Esophagus muscularis mucosa (tissue), 4 donors: Measurements from ENCODE around the gene NUP62. TPM values are rescaled to one million over a fixed set of nuclear protein-coding genes. Genes with fewer than 3 reads are reported as not detected.

Source experiments
- DNase-seq: peaks from one replicate; pipeline ENCODE4 v3.0.0-alpha.2; 2017; ENCODE audit errors: extremely low spot score
- H3K27ac ChIP-seq, 4 donors: fragments of 200-600 bp; sonication (generic); replicated peaks in 1 of 4; 1 replicate in 3 of 4; 2 replicates in 1 of 4; pipeline ENCODE4 v1.5.1; 2016 to 2019; ENCODE audit warnings: mild to moderate bottlenecking in 1 of 4
- H3K27me3 ChIP-seq, 4 donors: fragments of 200-600 bp; sonication (generic); one replicate each; pipeline versions ENCODE4 v1.5.1 to v1.6.0; 2016 to 2019
- H3K36me3 ChIP-seq, 4 donors: fragments of 200-600 bp; sonication (generic); one replicate each; pipeline ENCODE4 v1.5.1; 2016 to 2019
- H3K4me1 ChIP-seq, 4 donors: fragments of 200-600 bp; sonication (generic); one replicate each; pipeline ENCODE4 v1.5.1; 2016 to 2019
- H3K4me3 ChIP-seq, 4 donors: fragments of 200-600 bp; sonication (generic); 1 replicate in 2 of 4; 2 replicates in 2 of 4; pipeline ENCODE4 v1.5.1; 2016 to 2019; ENCODE audit warnings: mild to moderate bottlenecking in 4 of 4, moderate library complexity in 1 of 4
- H3K9me3 ChIP-seq, 4 donors: fragments of 200-600 bp; sonication (generic); 1 replicate in 3 of 4; 2 replicates in 1 of 4; pipeline ENCODE4 v1.5.1; 2016 to 2019
- CTCF ChIP-seq, 3 experiments: fragments of 200-600 bp in 2 of 3; fragments of 450-650 bp in 1 of 3; sonication (generic) in 2 of 3; IDR thresholded peaks; one replicate each; pipeline ENCODE4 v1.5.1; 2017 to 2019; ENCODE audit warnings: antibody characterized with exemption in 3 of 3, mild to moderate bottlenecking in 2 of 3, moderate library complexity in 1 of 3
- EP300 ChIP-seq: sonication (generic); formaldehyde crosslinking; IDR thresholded peaks from one replicate; pipeline ENCODE4 v1.6.1; 2017; ENCODE audit warnings: antibody characterized with exemption
- POLR2A ChIP-seq: fragments of 450-650 bp; IDR thresholded peaks from one replicate; pipeline ENCODE4 v1.6.1; 2017; ENCODE audit warnings: antibody characterized with exemption, moderate library complexity, mild to moderate bottlenecking, low read depth
- POLR2AphosphoS5 ChIP-seq, 2 donors: sonication (generic); formaldehyde crosslinking; IDR thresholded peaks; one replicate each; pipeline ENCODE4 v1.6.1; 2017; ENCODE audit warnings: antibody characterized with exemption in 2 of 2
- WGBS: methylation state at CpG from one replicate; pipeline ENCODE4 v1.1.5; 2018; 5-methylcytosine and 5-hydroxymethylcytosine counted together
- intact Hi-C: fragments of 100-400 bp; cut with DNase I; formaldehyde crosslinking; loops from one replicate; pipeline ENCODE4 v1.15.1; 2023
- total RNA-seq, 4 donors: library from RNA; depleted of rRNA; stranded (reverse); fragments of >200 nt; gene quantifications; one replicate each; pipeline versions ENCODE4 v1.1.0 to v1.2.1, GENCODE V29; 2016

NUP62 gene
- total RNA-seq, 4 donors from 2014 or later = 27.0 to 44.3 (median 35.9) TPM

- Histone ChIP-seq H3K9me3 (no peaks in the 10 kb centered on the region), H3K36me3 (peaks cover 19 to 67% (median 59%) of the 10 kb centered on the region in 4 donors), H3K27ac (no peak overlapping the region), H3K4me1 (peaks cover 6 to 11% (median 8%) of the 10 kb centered on the region in 4 donors), H3K27me3 (no peaks in the 10 kb centered on the region), H3K4me3 (no peak overlapping the region)
- 82% methylated on average over 2 of the region's 3 CpGs for WGBS
- TF ChIP-seq EP300 (no peak), POLR2A (no peak), CTCF (IDR thresholded peaks at IDR 0.05) (no peak), POLR2AphosphoS5 (IDR thresholded peaks at IDR 0.05) (no peak)
- intact Hi-C loops = no loop called here
- DNase-seq = no peak
Measured at GRCh38 chr19:49976496-49976895, 47.2 kb upstream of the NUP62 start.

DNA sequence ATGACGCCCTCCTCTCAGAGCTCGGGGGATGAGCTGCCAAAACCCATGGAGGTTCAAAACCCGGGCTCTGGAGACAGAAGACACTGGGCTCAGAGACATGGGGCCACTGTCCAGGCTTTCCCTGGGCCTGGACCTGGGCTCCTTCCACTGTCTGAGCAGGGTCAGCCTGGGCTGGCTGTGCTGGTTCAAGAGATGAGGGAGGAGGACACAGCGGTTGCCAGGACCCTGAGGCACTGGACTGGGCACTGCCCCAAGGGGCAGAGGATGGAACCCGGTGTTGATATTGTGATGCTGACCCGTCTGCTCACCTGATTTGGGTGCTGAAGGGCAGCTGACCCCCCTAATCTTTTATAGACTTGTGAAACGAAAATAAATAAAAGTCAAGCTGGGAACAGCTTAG, 45.7 kb upstream of the NUP62 start:
- no peak for DNase-seq
- Histone ChIP-seq H3K9me3 (no peaks in the 10 kb centered on the region), H3K36me3 (peaks cover 19 to 53% (median 46%) of the 10 kb centered on the region in 4 donors), H3K4me1 (peaks cover 6 to 12% (median 9%) of the 10 kb centered on the region in 4 donors), H3K27me3 (peaks cover 0 to 2% (median 0%) of the 10 kb centered on the region in 4 donors), H3K27ac (no peak overlapping the region), H3K4me3 (no peak overlapping the region)
- intact Hi-C loops = no loop called here
- 83% methylated on average over 7 of the region's 7 CpGs for WGBS
- TF ChIP-seq EP300 (no peak), POLR2AphosphoS5 (IDR thresholded peaks at IDR 0.05) (no peak), POLR2A (no peak), CTCF (IDR thresholded peaks at IDR 0.05) (no peak)

DNA sequence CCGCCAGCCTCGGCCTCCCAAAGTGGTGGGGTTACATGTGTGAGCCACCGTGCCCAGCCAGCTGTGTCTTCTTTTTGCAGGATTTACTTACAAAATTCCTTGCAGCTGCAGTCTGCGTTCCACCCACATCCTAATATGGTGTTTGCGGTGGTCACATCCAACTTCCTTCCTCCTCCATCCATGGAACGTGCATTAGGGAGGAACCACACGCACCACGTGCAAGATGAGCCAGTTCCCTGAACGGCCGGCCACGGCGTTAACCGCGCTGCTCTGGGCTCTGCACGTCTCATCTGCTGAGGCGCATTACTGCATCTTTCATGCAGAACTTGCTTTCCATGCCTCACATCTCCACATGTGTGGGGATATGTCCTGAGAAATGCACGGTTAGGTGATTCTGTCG, 44.7 kb upstream of the NUP62 start:
- intact Hi-C loops = no loop called here
- no peak overlapping the region for H3K4me3 ChIP-seq
- H3K27me3 ChIP-seq = peaks cover 0 to 9% (median under 1%) of the 10 kb centered on the region in 4 donors
- no peaks in the 10 kb centered on the region for H3K9me3 ChIP-seq
- no peak for DNase-seq
- 89% methylated on average over 16 of the region's 18 CpGs for WGBS
- H3K36me3 ChIP-seq = peaks cover 18 to 42% (median 39%) of the 10 kb centered on the region in 4 donors
- no peak overlapping the region for H3K27ac ChIP-seq
- peaks cover 6 to 12% (median 9%) of the 10 kb centered on the region in 4 donors for H3K4me1 ChIP-seq
- no peak for TF ChIP-seq CTCF (IDR thresholded peaks at IDR 0.05)
- no peak for TF ChIP-seq POLR2AphosphoS5 (IDR thresholded peaks at IDR 0.05)
- TF ChIP-seq POLR2A = no peak
- TF ChIP-seq EP300 = no peak

DNA sequence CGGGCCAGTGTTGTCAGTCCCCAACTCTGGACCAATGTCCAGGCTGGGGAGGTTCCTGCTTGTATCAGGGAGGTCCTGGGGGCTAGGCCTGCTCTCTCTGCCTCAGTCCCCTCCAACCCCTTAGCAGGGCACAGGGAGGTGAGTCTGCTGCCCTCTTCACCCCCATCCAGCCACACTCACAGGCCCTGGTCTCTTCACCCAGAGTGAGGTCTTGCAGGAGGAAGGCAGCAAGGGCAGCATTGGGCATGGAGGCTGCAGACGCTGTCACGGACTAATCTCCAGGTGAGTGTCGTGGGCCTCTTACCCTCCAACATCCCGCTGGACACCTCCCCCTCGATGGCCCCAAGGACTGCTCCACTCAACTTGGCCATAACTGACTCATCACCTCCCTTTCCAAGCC, 43.5 kb upstream of the NUP62 start:
- 98% methylated on average over 5 of the region's 6 CpGs for WGBS
- intact Hi-C loops = no loop called here

More for the DNA sequence above, 43.5 kb upstream of the NUP62 start:
- peaks cover 0 to 20% (median 7%) of the 10 kb centered on the region in 4 donors for H3K27me3 ChIP-seq
- no peak for TF ChIP-seq POLR2A
- no peak for TF ChIP-seq CTCF (IDR thresholded peaks at IDR 0.05)
- TF ChIP-seq EP300 = no peak
- TF ChIP-seq POLR2AphosphoS5 (IDR thresholded peaks at IDR 0.05) = no peak
- peaks cover 6 to 12% (median 9%) of the 10 kb centered on the region in 4 donors for H3K4me1 ChIP-seq
- H3K27ac ChIP-seq = no peak overlapping the region
- DNase-seq = no peak
- H3K4me3 ChIP-seq = no peak overlapping the region
- H3K9me3 ChIP-seq = no peaks in the 10 kb centered on the region
- H3K36me3 ChIP-seq = peaks cover 12 to 31% (median 28%) of the 10 kb centered on the region in 4 donors
